HCT116 (cell line): ENCODE measurements around the gene FHOD3. TPM values are rescaled to one million over a fixed set of nuclear protein-coding genes. Genes with fewer than 3 reads are reported as not detected.

ENCODE experiments used
- ATAC-seq: fragments of 200-7000 bp; cut with Tn5 transposase; 2 replicates; pipeline ENCODE4 v1.9.1; 2020; ENCODE audit warnings: mild to moderate bottlenecking, moderate library complexity
- BruUV-seq: library from RNA; stranded (reverse); fragments of 400-500 nt; replicated peaks from 2 replicates; lab custom pipeline; 2021; lab: Mats Ljungman, UMichigan
- CTCF ChIA-PET: fragments of 300-600 bp; sonication (Branson Sonifier 250); formaldehyde crosslinking; loops from one replicate; lab custom pipeline; 2021; ENCODE audit warnings: antibody characterized with exemption; lab: Charles Lee
- POLR2A ChIA-PET: fragments of 300-600, 350-600 bp; sonication (Branson Sonifier 250); formaldehyde crosslinking; loops from one replicate; lab custom pipeline; 2021; ENCODE audit warnings: antibody characterized with exemption; lab: Charles Lee
- RAD21 ChIA-PET, 2 experiments: fragments of 300-600 bp; sonication (Branson Sonifier 250); formaldehyde crosslinking; loops; one replicate each; lab custom pipeline; 2023; ENCODE audit warnings: low total read pairs in 2 of 2; ENCODE audit not compliant: uncharacterized antibody in 2 of 2, unreplicated experiment in 2 of 2, low non-redundant PET in 1 of 2; lab: Charles Lee
- DNase-seq: peaks from one replicate; pipeline ENCODE4 v3.0.0-alpha.2; 2010; ENCODE audit warnings: low read depth, low spot score
- H2AFZ ChIP-seq: fragments of 200-600 bp; shearing (Covaris generic), sonication (generic); 2 replicates; pipeline ENCODE4 v1.6.1; 2017; ENCODE audit warnings: low read depth, mixed run types, mixed read lengths, antibody characterized with exemption, low read length; ENCODE audit not compliant: poor library complexity, severe bottlenecking
- H3K27ac ChIP-seq: 2 replicates; pipeline ENCODE4 v1.5.1; 2012; ENCODE audit warnings: low read depth, low read length
- H3K27me3 ChIP-seq: fragments of 200-600 bp; sonication (generic); 2 replicates; pipeline ENCODE4 v1.6.1; 2016; ENCODE audit warnings: mixed run types, low read length, mixed read lengths; ENCODE audit not compliant: insufficient read depth
- H3K36me3 ChIP-seq, 2 experiments: fragments of 200-500 bp in 1 of 2; fragments of 200-600 bp in 1 of 2; sonication (Bioruptor generic) in 1 of 2; sonication (generic) in 1 of 2; 2 replicates each; pipeline versions ENCODE4 v1.5.1 to v1.6.1; 2014 to 2016; ENCODE audit warnings: low read length in 2 of 2, inconsistent platforms in 1 of 2, mixed read lengths in 1 of 2, mixed run types in 1 of 2; ENCODE audit not compliant: insufficient read depth in 2 of 2, control insufficient read depth in 1 of 2
- H3K4me1 ChIP-seq, 2 experiments: fragments of 200-600 bp in 1 of 2; sonication (generic) in 1 of 2; 2 replicates each; pipeline versions ENCODE4 v1.5.1 to v1.6.1; 2012 to 2017; ENCODE audit warnings: low read length in 2 of 2, inconsistent platforms in 1 of 2, mild to moderate bottlenecking in 1 of 2, mixed read lengths in 1 of 2, mixed run types in 1 of 2, moderate library complexity in 1 of 2; ENCODE audit not compliant: insufficient read depth in 2 of 2, control insufficient read depth in 1 of 2
- H3K4me2 ChIP-seq: fragments of 200-600 bp; sonication (generic); 2 replicates; pipeline ENCODE4 v1.6.1; 2017; ENCODE audit warnings: mixed run types, low read length, mixed read lengths
- H3K4me3 ChIP-seq, 2 experiments: fragments of 200-600 bp in 1 of 2; sonication (generic) in 1 of 2; replicated peaks in 1 of 2; 2 replicates each; pipeline ENCODE4 v1.5.1; 2011 to 2016; ENCODE audit warnings: low read length in 2 of 2, control low read depth in 1 of 2, low read depth in 1 of 2, mild to moderate bottlenecking in 1 of 2, mixed read lengths in 1 of 2, mixed run types in 1 of 2
- H3K79me2 ChIP-seq: fragments of 200-600 bp; sonication (generic); 2 replicates; pipeline ENCODE4 v1.6.1; 2017; ENCODE audit warnings: mild to moderate bottlenecking, mixed run types, low read length, moderate library complexity, mixed read lengths; ENCODE audit not compliant: insufficient read depth
- H3K9ac ChIP-seq: fragments of 200-600 bp; sonication (generic); 2 replicates; pipeline ENCODE4 v1.6.1; 2016; ENCODE audit warnings: low read length, mixed read lengths
- H3K9me2 ChIP-seq: fragments of 200-600 bp; sonication (generic), shearing (Covaris generic); 2 replicates; pipeline ENCODE4 v1.6.1; 2017; ENCODE audit warnings: mixed run types, mild to moderate bottlenecking, moderate library complexity; ENCODE audit not compliant: insufficient read depth
- H3K9me3 ChIP-seq, 2 experiments: fragments of 200-500 bp in 1 of 2; fragments of 200-600 bp in 1 of 2; sonication (Bioruptor generic) in 1 of 2; sonication (generic) in 1 of 2; 2 replicates each; pipeline ENCODE4 v1.6.1; 2014 to 2017; ENCODE audit warnings: low read length in 2 of 2, mixed read lengths in 2 of 2, inconsistent platforms in 1 of 2, low read depth in 1 of 2, mild to moderate bottlenecking in 1 of 2, mixed run types in 1 of 2, moderate library complexity in 1 of 2; ENCODE audit not compliant: control insufficient read depth in 1 of 2, insufficient read depth in 1 of 2
- H4K20me1 ChIP-seq: fragments of 200-600 bp; sonication (generic), shearing (Covaris generic); 2 replicates; pipeline ENCODE4 v1.6.1; 2017; ENCODE audit warnings: mixed run types, mild to moderate bottlenecking, moderate library complexity; ENCODE audit not compliant: insufficient read depth
- ATF3 ChIP-seq: IDR thresholded peaks from 2 replicates; pipeline ENCODE4 v1.6.1; 2012
- EZH2 ChIP-seq: fragments of 200-600 bp; sonication (generic); IDR thresholded peaks from 2 replicates; pipeline ENCODE4 v1.6.1; 2017; ENCODE audit warnings: antibody characterized with exemption, mixed run types
- EZH2phosphoT487 ChIP-seq: fragments of 200-600 bp; IDR thresholded peaks from 2 replicates; pipeline ENCODE4 v1.6.1; 2018; ENCODE audit warnings: antibody characterized with exemption, borderline replicate concordance
- JUND ChIP-seq: IDR thresholded peaks from 2 replicates; pipeline ENCODE4 v1.6.1; 2012
- MAX ChIP-seq: IDR thresholded peaks from 2 replicates; pipeline ENCODE4 v1.6.1; 2012
- POLR2AphosphoS5 ChIP-seq: IDR thresholded peaks from 2 replicates; pipeline ENCODE4 v1.6.1; 2011; ENCODE audit warnings: mild to moderate bottlenecking, low read depth, low read length, moderate library complexity
- RAD21 ChIP-seq: IDR thresholded peaks from 2 replicates; pipeline ENCODE4 v1.6.1; 2012; ENCODE audit warnings: low read depth, mild to moderate bottlenecking
- SIN3A ChIP-seq: IDR thresholded peaks from 2 replicates; pipeline ENCODE4 v1.6.1; 2012; ENCODE audit warnings: low read depth
- SP1 ChIP-seq: IDR thresholded peaks from 2 replicates; pipeline ENCODE4 v1.6.1; 2012; ENCODE audit warnings: low read depth
- YY1 ChIP-seq: IDR thresholded peaks from 2 replicates; pipeline ENCODE4 v1.6.1; 2011; ENCODE audit warnings: low read length, low read depth, moderate library complexity, mild to moderate bottlenecking; ENCODE audit not compliant: insufficient replicate concordance; ENCODE audit errors: extremely low read depth
- intact Hi-C: fragments of 100-400 bp; cut with micrococcal nuclease; formaldehyde crosslinking; loops from 2 replicates; pipeline ENCODE4 v1.10.0; 2022
- total RNA-seq: library from RNA; stranded (reverse); gene quantifications from one replicate; pipeline ENCODE4 v1.2.1, GENCODE V29; 2021; ENCODE audit not compliant: unreplicated experiment
- TF ChIP-seq, protein P1 (sequence below): IDR thresholded peaks from 2 replicates; pipeline ENCODE4 v1.6.1; 2011; ENCODE audit warnings: mild to moderate bottlenecking, low read length, moderate library complexity; ENCODE audit not compliant: insufficient replicate concordance; ENCODE audit errors: extremely low read depth

FHOD3 gene
- total RNA-seq, 1 experiment from 2014 or later: 4.0 TPM

DNA sequence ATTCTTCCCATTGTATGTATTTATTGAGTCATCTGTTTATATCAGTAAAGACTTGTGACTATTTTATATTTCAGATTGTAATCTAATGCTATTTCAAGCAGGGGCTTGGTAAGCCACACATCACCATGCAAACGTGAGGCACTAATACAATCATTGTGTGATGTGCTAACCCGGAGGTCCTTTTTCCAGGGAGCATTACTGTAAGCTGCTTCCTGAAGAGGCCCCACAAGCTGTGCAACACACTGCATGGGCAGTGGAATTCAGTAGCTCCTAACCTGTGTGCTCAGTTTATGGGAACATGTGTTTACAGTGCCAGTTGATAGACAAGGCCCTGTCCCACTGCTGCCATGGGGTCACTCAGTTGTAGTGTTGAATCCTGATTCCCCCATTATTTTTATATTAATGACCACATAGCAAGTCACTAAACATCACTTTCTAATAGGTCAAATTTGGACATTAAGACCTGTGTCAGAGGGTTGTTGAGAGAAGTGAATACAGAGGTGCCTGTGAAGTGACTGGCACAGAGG lies 162.9 kb downstream of the FHOD3 start:
- Histone ChIP-seq H3K9ac (no peak overlapping the region), H3K27ac (no peak overlapping the region), H3K4me1 (no peaks in the 10 kb centered on the region), H3K9me3 (no peaks in the 10 kb centered on the region), H2AFZ (no peak overlapping the region), H3K4me3 (no peak overlapping the region), H3K4me2 (no peak overlapping the region), H4K20me1 (no peaks in the 10 kb centered on the region), H3K9me2 (no peaks in the 10 kb centered on the region), H3K36me3 (no peaks in the 10 kb centered on the region), H3K27me3 (no peaks in the 10 kb centered on the region), H3K79me2 (no peaks in the 10 kb centered on the region)
- TF ChIP-seq EZH2 (no peak), POLR2AphosphoS5 (no peak), RAD21 (no peak), MAX (no peak), SIN3A (no peak)
- TF ChIP-seq, protein P1, sequence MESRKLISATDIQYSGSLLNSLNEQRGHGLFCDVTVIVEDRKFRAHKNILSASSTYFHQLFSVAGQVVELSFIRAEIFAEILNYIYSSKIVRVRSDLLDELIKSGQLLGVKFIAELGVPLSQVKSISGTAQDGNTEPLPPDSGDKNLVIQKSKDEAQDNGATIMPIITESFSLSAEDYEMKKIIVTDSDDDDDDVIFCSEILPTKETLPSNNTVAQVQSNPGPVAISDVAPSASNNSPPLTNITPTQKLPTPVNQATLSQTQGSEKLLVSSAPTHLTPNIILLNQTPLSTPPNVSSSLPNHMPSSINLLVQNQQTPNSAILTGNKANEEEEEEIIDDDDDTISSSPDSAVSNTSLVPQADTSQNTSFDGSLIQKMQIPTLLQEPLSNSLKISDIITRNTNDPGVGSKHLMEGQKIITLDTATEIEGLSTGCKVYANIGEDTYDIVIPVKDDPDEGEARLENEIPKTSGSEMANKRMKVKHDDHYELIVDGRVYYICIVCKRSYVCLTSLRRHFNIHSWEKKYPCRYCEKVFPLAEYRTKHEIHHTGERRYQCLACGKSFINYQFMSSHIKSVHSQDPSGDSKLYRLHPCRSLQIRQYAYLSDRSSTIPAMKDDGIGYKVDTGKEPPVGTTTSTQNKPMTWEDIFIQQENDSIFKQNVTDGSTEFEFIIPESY: no peak
- no TSS peak for BruUV-seq
- ChIA-PET CTCF (interaction anchor here (1.0 kb wide), 1 partner anchor 227 kb away, joined by 3 read pairs; no protein-coding TSS in a partner anchor), RAD21 (interaction anchor here in 1 of 2 experiments (0.7 kb wide), 1 partner anchor 784 kb away, joined by 3 read pairs; no protein-coding TSS in a partner anchor), POLR2A (no interaction called here)
- DNase-seq: no peak
- no peak for ATAC-seq
- intact Hi-C loops: no loop called here

- ChIA-PET CTCF (no interaction called here), RAD21 (interaction anchor here in 1 of 2 experiments (0.7 kb wide), 1 partner anchor 783 kb away, joined by 3 read pairs; no protein-coding TSS in a partner anchor)
- Histone ChIP-seq H3K9me3 (no peaks in the 10 kb centered on the region), H4K20me1 (no peaks in the 10 kb centered on the region), H3K4me2 (no peak overlapping the region), H2AFZ (no peak overlapping the region), H3K9me2 (no peaks in the 10 kb centered on the region), H3K9ac (no peak overlapping the region), H3K36me3 (no peaks in the 10 kb centered on the region), H3K27ac (no peak overlapping the region), H3K4me1 (no peaks in the 10 kb centered on the region)
- ATAC-seq: no peak
- intact Hi-C loops: no loop called here
- TF ChIP-seq EZH2phosphoT487 (no peak), ATF3 (no peak), RAD21 (no peak), SIN3A (no peak), EZH2 (no peak), JUND (no peak), POLR2AphosphoS5 (no peak), YY1 (no peak), SP1 (no peak)
- TF ChIP-seq, all 23 proteins: peak for 0
- DNase-seq: no peak
- Histone ChIP-seq H3K79me2 (no peaks in the 10 kb centered on the region), H3K4me3 (no peak overlapping the region), H3K27me3 (no peaks in the 10 kb centered on the region)
- POLR2A ChIA-PET: no interaction called here
- no TSS peak for BruUV-seq
Observed at GRCh38 chr18:36460854-36461253, 163.3 kb downstream of the FHOD3 start.
